Fibroblast of lung (primary cell): Measurements from ENCODE around the gene DGAT2. TPM values are rescaled to one million over a fixed set of nuclear protein-coding genes. Genes with fewer than 3 reads are reported as not detected.

Experiments
- DNase-seq, 2 donors: peaks; one replicate each; pipeline versions ENCODE4 v3.0.0 to v3.0.0-alpha.2; 2010; ENCODE audit warnings: low read depth in 2 of 2
- H2AFZ ChIP-seq: 2 replicates; pipeline ENCODE4 v1.5.1; 2012; ENCODE audit warnings: low read length, control low read depth, inconsistent platforms
- H3K27ac ChIP-seq: 2 replicates; pipeline ENCODE4 v1.5.1; 2011; ENCODE audit warnings: low read length, control low read depth; ENCODE audit not compliant: insufficient read depth
- H3K27me3 ChIP-seq: 2 replicates; pipeline ENCODE4 v1.5.1; 2011; ENCODE audit warnings: mild to moderate bottlenecking, low read length; ENCODE audit not compliant: control insufficient read depth, insufficient read depth
- H3K36me3 ChIP-seq: 2 replicates; pipeline ENCODE4 v1.5.1; 2011; ENCODE audit warnings: low read length; ENCODE audit not compliant: control insufficient read depth, insufficient read depth
- H3K4me1 ChIP-seq: 2 replicates; pipeline ENCODE4 v1.5.1; 2011; ENCODE audit warnings: low read length; ENCODE audit not compliant: control insufficient read depth, insufficient read depth; ENCODE audit errors: extremely low read depth
- H3K4me2 ChIP-seq: 2 replicates; pipeline ENCODE4 v1.5.1; 2011; ENCODE audit warnings: low read length, control low read depth; ENCODE audit not compliant: insufficient read depth; ENCODE audit errors: extremely low read depth
- H3K4me3 ChIP-seq, 4 experiments: fragments of 200-600 bp in 1 of 4; sonication (generic) in 1 of 4; replicated peaks in 1 of 4; 2 replicates each; pipeline ENCODE4 v1.5.1; 2011 to 2016; ENCODE audit warnings: low read length in 4 of 4, low read depth in 3 of 4, mild to moderate bottlenecking in 3 of 4, control low read depth in 2 of 4, inconsistent platforms in 1 of 4, mixed read lengths in 1 of 4; ENCODE audit not compliant: insufficient read depth in 1 of 4; ENCODE audit errors: control extremely low read depth in 1 of 4
- H3K79me2 ChIP-seq: 2 replicates; pipeline ENCODE4 v1.5.1; 2012; ENCODE audit warnings: mild to moderate bottlenecking, low read length, inconsistent platforms; ENCODE audit not compliant: control insufficient read depth, insufficient read depth
- H3K9ac ChIP-seq: 2 replicates; pipeline ENCODE4 v1.5.1; 2011; ENCODE audit warnings: mild to moderate bottlenecking, low read length, control low read depth; ENCODE audit not compliant: insufficient read depth
- H3K9me3 ChIP-seq: 2 replicates; pipeline ENCODE4 v1.5.1; 2012; ENCODE audit warnings: low read depth, low read length; ENCODE audit not compliant: control insufficient read depth, insufficient read depth
- H4K20me1 ChIP-seq: 2 replicates; pipeline ENCODE4 v1.5.1; 2011; ENCODE audit warnings: low read length; ENCODE audit not compliant: control insufficient read depth, insufficient read depth; ENCODE audit errors: extremely low read depth
- EZH2 ChIP-seq: IDR thresholded peaks from 2 replicates; pipeline ENCODE4 v1.5.1; 2012; ENCODE audit warnings: low read length, control low read depth, mild to moderate bottlenecking; ENCODE audit errors: missing control alignments
- polyA plus RNA-seq, 2 donors: library from polyadenylated mRNA; depleted of rRNA in 1 of 2; stranded (reverse) in 1 of 2; unstranded in 1 of 2; fragments of >200 nt; gene quantifications; 2 replicates each; pipeline ENCODE4 v1.2.1, GENCODE V29; 2011 to 2012; ENCODE audit warnings: missing spikeins in 1 of 2
- total RNA-seq: library from RNA; depleted of rRNA; stranded (reverse); fragments of >200 nt; gene quantifications from 2 replicates; pipeline ENCODE4 v1.2.1, GENCODE V29; 2014
- TF ChIP-seq, protein P1 (sequence below), 2 donors: IDR thresholded peaks in 1 of 2; conservative IDR thresholded peaks in 1 of 2; 1 replicate in 1 of 2; 2 replicates in 1 of 2; pipeline ENCODE4 v1.5.1; 2011 to 2012; ENCODE audit warnings: low read length in 2 of 2, control low read depth in 1 of 2, inconsistent platforms in 1 of 2, low read depth in 1 of 2, mild to moderate bottlenecking in 1 of 2

Gene DGAT2
- total and polyA plus RNA-seq, 2 donors (not counting 1 experiment from before 2014, with no cell fraction given) = 0.32 to 1.3 TPM

DNA sequence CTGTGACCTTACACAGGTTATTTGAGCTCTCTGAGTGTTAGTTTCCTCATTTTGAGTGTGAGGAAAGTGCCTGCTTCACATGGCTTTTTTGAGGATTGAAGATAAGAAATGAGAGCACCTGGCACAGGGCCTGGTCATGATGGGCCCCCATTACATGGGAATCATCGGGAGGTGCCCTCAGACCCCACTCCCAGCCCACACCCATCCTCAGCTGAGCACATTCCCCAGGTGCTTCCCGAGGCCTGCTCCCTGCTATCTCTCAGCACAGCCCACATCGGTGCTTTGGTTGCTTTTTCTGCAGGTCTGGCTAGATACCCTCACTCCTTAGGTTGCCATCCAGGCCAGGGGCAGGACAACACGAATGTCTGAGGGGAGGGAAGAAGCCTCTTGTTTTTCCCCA, 16.6 kb downstream of the DGAT2 start:
- no peak for DNase-seq
- H3K4me1 ChIP-seq = no peaks in the 10 kb centered on the region
- TF ChIP-seq, protein P1, sequence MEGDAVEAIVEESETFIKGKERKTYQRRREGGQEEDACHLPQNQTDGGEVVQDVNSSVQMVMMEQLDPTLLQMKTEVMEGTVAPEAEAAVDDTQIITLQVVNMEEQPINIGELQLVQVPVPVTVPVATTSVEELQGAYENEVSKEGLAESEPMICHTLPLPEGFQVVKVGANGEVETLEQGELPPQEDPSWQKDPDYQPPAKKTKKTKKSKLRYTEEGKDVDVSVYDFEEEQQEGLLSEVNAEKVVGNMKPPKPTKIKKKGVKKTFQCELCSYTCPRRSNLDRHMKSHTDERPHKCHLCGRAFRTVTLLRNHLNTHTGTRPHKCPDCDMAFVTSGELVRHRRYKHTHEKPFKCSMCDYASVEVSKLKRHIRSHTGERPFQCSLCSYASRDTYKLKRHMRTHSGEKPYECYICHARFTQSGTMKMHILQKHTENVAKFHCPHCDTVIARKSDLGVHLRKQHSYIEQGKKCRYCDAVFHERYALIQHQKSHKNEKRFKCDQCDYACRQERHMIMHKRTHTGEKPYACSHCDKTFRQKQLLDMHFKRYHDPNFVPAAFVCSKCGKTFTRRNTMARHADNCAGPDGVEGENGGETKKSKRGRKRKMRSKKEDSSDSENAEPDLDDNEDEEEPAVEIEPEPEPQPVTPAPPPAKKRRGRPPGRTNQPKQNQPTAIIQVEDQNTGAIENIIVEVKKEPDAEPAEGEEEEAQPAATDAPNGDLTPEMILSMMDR (conservative IDR thresholded peaks at IDR 0.05 in 1 of 2, IDR thresholded peaks at IDR 0.05 in 1 of 2; ENCODE audit: low read depth in 1 of 2, low read length in 2 of 2) = no peak
- TF ChIP-seq EZH2 = no peak
- H2AFZ ChIP-seq = no peak overlapping the region
- H3K9me3 ChIP-seq = no peaks in the 10 kb centered on the region
- no peaks in the 10 kb centered on the region for H4K20me1 ChIP-seq
- H3K36me3 ChIP-seq = no peaks in the 10 kb centered on the region
- no peak overlapping the region for H3K4me3 ChIP-seq
- no peak overlapping the region for H3K27ac ChIP-seq
- no peak overlapping the region for H3K9ac ChIP-seq
- H3K4me2 ChIP-seq = no peak overlapping the region
- H3K79me2 ChIP-seq = no peaks in the 10 kb centered on the region
- H3K27me3 ChIP-seq = peaks cover 5% of the 10 kb centered on the region

DNA sequence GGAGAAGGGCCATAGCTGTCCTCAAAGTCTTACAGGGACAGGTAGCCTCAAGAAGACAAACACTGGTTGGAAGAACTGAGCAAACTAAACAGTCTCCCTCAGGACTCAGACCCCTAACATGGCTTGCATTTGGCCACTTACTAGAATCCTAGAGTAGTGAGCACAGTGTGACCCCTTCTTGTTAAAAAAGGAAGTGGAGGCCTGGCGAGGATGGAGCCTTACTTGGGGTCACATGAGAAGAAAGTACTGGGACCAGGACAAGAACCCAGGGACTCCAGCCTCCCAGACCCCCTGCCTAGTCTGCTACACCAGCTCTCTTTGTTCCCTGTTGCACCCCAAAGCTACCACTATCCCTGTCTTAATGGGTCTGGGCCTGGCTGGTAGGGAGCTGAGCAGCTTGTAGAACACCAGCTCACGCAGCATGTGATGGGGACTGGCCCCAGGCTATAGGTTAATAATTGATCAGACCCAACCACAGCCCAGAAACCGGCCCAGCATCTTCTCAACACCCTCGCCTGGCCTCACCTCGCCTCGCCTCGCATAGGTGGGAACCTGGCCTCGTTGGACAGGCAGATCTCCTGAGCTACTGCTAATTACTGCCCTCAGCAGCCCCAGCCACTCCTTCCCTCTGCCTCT, 17.6 kb downstream of the DGAT2 start:
- Histone ChIP-seq H3K4me1 (no peaks in the 10 kb centered on the region), H4K20me1 (no peaks in the 10 kb centered on the region), H3K27me3 (peaks cover 8% of the 10 kb centered on the region), H3K36me3 (no peaks in the 10 kb centered on the region), H3K79me2 (no peaks in the 10 kb centered on the region), H3K9me3 (no peaks in the 10 kb centered on the region), H2AFZ (no peak overlapping the region), H3K9ac (no peak overlapping the region), H3K27ac (no peak overlapping the region), H3K4me2 (no peak overlapping the region), H3K4me3 (no peak overlapping the region)
- no peak for TF ChIP-seq EZH2
- TF ChIP-seq, protein P1 (conservative IDR thresholded peaks at IDR 0.05 in 1 of 2, IDR thresholded peaks at IDR 0.05 in 1 of 2; ENCODE audit: low read depth in 1 of 2, low read length in 2 of 2) = no peak
- no peak for DNase-seq

DNA sequence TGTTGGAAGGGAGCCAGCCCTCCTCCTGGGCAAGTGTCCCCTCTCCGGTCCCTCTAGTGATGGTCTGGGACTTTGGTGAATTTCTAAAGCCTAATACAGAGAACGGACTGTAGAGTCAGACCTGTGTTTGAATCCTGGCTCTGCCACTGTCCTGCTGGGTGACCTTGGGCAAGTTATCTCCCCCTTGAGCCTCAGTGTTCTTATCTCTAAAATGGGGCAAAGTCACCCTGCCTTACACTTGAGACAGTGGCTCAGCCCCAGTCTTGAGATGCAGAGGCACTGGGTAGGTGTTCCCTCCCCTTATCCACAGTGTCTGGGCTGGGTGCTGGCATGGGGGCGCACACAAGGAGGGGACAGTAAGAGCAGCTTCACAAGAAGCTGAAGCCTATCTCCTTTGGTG, 20.9 kb downstream of the DGAT2 start:
- no peaks in the 10 kb centered on the region for H3K79me2 ChIP-seq
- no peak overlapping the region for H3K27ac ChIP-seq
- no peak for DNase-seq
- no peaks in the 10 kb centered on the region for H3K4me1 ChIP-seq
- H3K9ac ChIP-seq = no peak overlapping the region
- no peaks in the 10 kb centered on the region for H3K36me3 ChIP-seq
- H3K27me3 ChIP-seq = peaks cover 12% of the 10 kb centered on the region
- no peak overlapping the region for H2AFZ ChIP-seq
- H3K4me3 ChIP-seq = no peak overlapping the region
- no peaks in the 10 kb centered on the region for H4K20me1 ChIP-seq
- no peak overlapping the region for H3K4me2 ChIP-seq
- no peaks in the 10 kb centered on the region for H3K9me3 ChIP-seq
- TF ChIP-seq, protein P1 (conservative IDR thresholded peaks at IDR 0.05 in 1 of 2, IDR thresholded peaks at IDR 0.05 in 1 of 2; ENCODE audit: low read depth in 1 of 2, low read length in 2 of 2) = no peak
- no peak for TF ChIP-seq EZH2
